AG09319 (cell line): ENCODE measurements around the gene KRT15.

Experiments used
- DNase-seq: peaks from one replicate; pipeline ENCODE4 v3.0.0-alpha.2; 2010; ENCODE audit warnings: low read depth; ENCODE audit errors: extremely low read depth
- TF ChIP-seq, protein P1 (sequence below): IDR thresholded peaks from 2 replicates; pipeline ENCODE4 v1.5.1; 2011; ENCODE audit warnings: low read depth, mild to moderate bottlenecking, inconsistent platforms, low read length, moderate library complexity

The KRT15 gene

DNA sequence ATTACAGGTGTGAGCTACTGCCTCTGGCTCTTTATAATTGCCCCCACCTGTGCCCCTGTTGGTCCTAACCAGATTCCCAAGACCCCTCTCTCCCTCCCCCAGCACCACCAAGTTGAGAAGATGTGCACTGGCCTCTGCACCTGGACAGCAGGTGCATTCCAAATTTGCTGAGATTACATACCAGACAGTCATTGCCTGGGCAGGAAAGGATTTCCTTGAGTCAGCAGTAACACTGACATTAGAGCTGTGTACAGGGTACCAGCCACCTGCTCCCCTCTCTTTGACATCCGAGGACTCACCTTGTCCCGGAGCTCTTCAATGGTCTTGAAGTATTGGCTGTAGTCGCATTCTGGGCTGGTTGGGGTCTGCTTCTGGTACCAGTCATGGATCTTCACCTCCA is 659 bp downstream of the KRT15 start:
- DNase-seq = no peak
- TF ChIP-seq, protein P1, sequence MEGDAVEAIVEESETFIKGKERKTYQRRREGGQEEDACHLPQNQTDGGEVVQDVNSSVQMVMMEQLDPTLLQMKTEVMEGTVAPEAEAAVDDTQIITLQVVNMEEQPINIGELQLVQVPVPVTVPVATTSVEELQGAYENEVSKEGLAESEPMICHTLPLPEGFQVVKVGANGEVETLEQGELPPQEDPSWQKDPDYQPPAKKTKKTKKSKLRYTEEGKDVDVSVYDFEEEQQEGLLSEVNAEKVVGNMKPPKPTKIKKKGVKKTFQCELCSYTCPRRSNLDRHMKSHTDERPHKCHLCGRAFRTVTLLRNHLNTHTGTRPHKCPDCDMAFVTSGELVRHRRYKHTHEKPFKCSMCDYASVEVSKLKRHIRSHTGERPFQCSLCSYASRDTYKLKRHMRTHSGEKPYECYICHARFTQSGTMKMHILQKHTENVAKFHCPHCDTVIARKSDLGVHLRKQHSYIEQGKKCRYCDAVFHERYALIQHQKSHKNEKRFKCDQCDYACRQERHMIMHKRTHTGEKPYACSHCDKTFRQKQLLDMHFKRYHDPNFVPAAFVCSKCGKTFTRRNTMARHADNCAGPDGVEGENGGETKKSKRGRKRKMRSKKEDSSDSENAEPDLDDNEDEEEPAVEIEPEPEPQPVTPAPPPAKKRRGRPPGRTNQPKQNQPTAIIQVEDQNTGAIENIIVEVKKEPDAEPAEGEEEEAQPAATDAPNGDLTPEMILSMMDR = no peak

DNA sequence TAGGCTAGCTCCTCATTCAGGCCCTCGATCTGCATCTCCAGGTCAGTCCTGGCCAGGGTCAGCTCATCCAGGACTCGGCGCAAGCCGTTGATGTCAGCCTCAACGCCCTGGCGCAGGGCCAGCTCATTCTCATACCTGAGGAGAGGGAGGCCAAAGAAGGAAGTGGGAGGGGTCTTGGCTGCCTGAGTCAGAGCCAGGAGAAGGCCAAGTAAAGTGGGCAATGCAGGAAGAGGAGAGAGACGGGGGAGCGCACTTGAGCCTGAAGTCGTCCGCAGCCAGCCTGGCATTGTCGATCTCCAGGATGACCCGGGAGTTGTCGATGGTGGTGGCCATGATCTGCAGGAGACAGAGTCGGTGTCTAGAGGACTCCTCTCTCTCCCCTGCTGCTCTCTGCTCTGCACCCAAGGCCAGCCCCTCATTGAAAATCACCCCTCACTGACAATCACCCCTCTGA is 1.8 kb downstream of the KRT15 start:
- TF ChIP-seq, protein P1 = no peak
- DNase-seq = no peak

DNA sequence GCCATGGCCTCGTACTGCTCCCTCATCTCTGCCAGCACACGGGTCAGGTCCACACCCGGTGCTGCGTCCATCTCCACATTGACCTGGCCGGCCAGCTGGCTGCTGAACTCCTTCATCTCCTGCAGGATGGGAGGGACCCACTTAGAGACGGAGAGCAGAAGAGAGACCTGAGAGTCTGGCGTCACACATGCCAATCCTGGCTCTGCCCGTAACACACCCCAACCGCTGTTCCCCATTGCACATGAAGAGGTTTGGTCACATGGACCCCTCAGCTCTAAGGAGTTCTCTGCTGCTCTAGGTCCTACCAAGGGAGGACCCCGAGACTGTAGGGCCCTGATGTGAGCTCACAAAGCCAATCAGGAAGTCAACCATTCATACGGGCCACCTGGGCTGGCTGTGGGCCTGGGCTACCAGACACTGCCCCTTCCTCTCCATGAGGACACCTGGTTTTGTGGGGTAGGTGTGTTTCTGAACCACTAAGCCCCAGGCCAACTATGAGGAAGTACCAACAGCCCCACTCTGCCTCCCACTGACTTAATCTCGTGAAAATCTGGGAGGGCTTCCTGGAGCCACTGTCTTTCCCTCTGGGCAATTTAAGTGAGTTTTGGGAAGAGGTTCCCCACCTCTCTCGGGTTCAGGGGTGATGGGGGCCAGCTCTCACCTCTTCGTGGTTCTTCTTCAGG is 2.4 kb downstream of the KRT15 start:
- TF ChIP-seq, protein P1 = no peak

DNA sequence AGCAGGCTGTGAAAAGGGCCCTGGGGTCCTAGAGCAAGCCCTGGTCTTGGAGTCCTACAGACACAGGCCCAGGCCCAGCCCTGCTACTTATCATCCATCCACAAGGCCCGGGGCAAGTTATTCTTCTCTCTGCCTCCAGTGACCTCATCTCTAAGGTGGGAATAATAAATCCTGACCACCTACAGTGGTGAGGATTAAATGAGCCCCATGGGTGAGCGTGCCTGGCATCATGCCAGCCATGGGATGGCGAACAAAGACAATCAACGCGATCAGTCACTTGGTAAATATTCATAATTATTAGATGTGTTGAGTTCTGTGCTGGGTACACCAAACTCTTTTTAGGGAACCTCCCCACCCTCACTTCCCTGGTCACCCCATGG is 5.5 kb downstream of the KRT15 start:
- DNase-seq = no peak
- TF ChIP-seq, protein P1 = no peak

More for the DNA sequence above, 2.4 kb downstream of the KRT15 start:
- DNase-seq = no peak

DNA sequence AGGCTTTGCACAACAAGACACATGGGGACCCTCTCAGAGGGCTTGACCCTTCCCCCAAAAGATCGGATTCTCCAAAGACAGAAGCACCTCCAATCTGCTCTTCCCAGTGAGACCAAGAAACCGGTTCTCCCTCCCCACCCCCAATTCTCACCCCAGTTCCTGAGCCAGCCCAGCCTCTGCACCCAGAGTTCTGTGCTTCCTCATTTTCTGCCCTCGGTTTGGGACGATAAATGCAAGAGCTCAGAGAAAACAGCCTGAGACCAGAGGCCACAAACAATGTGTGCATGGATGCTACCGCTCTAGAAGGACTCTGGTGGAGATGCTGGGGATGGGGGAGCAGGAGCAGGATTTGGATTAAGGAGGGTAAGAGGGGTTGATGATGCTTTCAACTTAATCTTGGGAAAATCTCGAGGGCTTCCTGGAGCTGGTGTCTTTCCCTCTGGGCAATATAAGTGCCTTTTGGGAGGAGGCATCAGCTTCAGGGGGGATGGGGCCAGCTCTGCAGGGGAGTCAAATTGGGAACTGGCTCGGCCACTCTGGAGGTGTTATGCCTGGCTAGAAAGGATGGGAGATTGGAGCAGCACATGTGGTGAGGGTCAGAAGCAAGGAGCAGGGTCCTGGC is 6.0 kb downstream of the KRT15 start:
- TF ChIP-seq, protein P1 = no peak
- no peak for DNase-seq

DNA sequence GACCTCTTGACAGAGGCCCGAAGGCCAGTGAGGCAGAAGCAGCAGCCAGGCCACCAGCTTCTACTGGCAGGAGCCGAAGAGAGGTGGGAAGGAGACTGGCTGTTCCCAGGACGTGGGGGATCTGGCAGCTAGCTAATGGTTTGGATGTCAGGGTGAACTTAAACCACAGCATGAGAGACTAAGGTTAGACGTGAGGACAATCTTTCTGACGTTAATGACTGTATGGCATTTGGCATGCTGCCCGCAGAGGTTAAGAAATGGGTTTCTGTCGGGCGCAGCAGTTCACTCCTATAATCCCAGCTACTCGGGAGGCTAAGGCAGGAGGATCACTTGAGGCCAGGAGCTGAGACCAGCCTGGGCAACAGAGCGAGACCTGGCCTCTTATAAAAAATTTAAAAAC is 7.0 kb downstream of the KRT15 start:
- no peak for DNase-seq
- TF ChIP-seq, protein P1 = no peak

DNA sequence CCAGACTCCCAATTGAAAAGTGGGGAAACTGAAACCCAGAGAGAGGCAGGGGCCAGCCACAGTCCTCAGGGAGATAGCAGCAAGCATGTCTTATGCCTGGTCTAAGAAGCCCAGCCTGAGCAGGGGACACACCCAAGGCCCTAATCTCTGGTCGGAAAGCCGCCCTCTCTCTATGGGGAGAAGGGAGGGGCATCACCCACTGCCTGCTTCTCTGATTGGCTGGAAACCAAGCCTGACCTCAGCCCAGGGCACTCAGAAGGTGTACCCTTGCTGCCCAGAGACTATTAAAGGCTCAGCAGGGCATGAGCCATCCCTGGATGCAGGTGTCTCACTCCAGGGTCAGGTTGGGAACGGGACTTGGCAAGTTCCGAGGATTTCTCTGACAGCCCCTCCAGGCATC is 7.6 kb downstream of the KRT15 start:
- no peak for DNase-seq
- TF ChIP-seq, protein P1 = no peak
